HepG2 (cell line): Measurements from ENCODE around the gene MTA1. TPM values are rescaled to one million over a fixed set of nuclear protein-coding genes. Genes with fewer than 3 reads are reported as not detected.

ENCODE experiments used
- ATF7-NPFF ChIP-seq: sonication (generic); formaldehyde crosslinking; IDR thresholded peaks from 2 replicates; pipeline ENCODE4 v1.8.1; 2023; ENCODE audit warnings: mild to moderate bottlenecking, low read depth, missing genetic modification reagents, moderate library complexity
- ATM ChIP-seq: fragments of 450-650 bp; IDR thresholded peaks from 2 replicates; pipeline ENCODE4 v1.7.1; 2017; ENCODE audit warnings: mild to moderate bottlenecking, borderline replicate concordance
- NFYC ChIP-seq: IDR thresholded peaks from 2 replicates; pipeline ENCODE4 v1.6.1; 2016; ENCODE audit warnings: missing genetic modification reagents, missing compliant biosample characterization
- PHF21A ChIP-seq: sonication (generic); formaldehyde crosslinking; IDR thresholded peaks from 2 replicates; pipeline ENCODE4 v1.5.0; 2020; ENCODE audit warnings: mild to moderate bottlenecking, missing genetic modification reagents
- RFX3 ChIP-seq: IDR thresholded peaks from 2 replicates; pipeline ENCODE4 v1.6.1; 2016; ENCODE audit warnings: missing biosample characterization, missing genetic modification reagents
- SNAPC2 ChIP-seq: sonication (generic); formaldehyde crosslinking; IDR thresholded peaks from 2 replicates; pipeline ENCODE4 v1.8.1; 2022; ENCODE audit warnings: mild to moderate bottlenecking, missing genetic modification reagents
- SNRNP70 ChIP-seq: fragments of 200-400 bp; formaldehyde crosslinking; IDR thresholded peaks from 2 replicates; pipeline ENCODE4 v1.6.1; 2017; ENCODE audit warnings: mild to moderate bottlenecking, low read depth, low read length, moderate library complexity
- SRSF9 ChIP-seq: fragments of 200-400 bp; formaldehyde crosslinking; IDR thresholded peaks from 2 replicates; pipeline ENCODE4 v1.6.1; 2018; ENCODE audit warnings: borderline replicate concordance, mild to moderate bottlenecking, low read depth, low read length; ENCODE audit not compliant: insufficient read depth, poor library complexity, severe bottlenecking
- SYNCRIP ChIP-seq: fragments of 200-400 bp; formaldehyde crosslinking; IDR thresholded peaks from 2 replicates; pipeline ENCODE4 v1.6.1; 2018; ENCODE audit warnings: mild to moderate bottlenecking, low read depth, low read length; ENCODE audit not compliant: insufficient read depth
- TRIM22 ChIP-seq: fragments of 450-650 bp; IDR thresholded peaks from 2 replicates; pipeline ENCODE4 v1.6.1; 2017
- TRIM24 ChIP-seq: sonication (generic); formaldehyde crosslinking; IDR thresholded peaks from 2 replicates; pipeline ENCODE4 v1.8.0; 2022; ENCODE audit warnings: mild to moderate bottlenecking, missing genetic modification reagents
- ZBTB37 ChIP-seq: sonication (generic); formaldehyde crosslinking; IDR thresholded peaks from 2 replicates; pipeline ENCODE4 v1.4.0; 2020; ENCODE audit warnings: mild to moderate bottlenecking, missing genetic modification reagents
- ZFP36L1 ChIP-seq: sonication (generic); formaldehyde crosslinking; IDR thresholded peaks from 2 replicates; pipeline ENCODE4 v1.8.0; 2022; ENCODE audit warnings: mild to moderate bottlenecking, missing genetic modification reagents, moderate library complexity
- ZNF232 ChIP-seq: sonication (generic); formaldehyde crosslinking; IDR thresholded peaks from 2 replicates; pipeline ENCODE4 v1.4.0; 2020; ENCODE audit warnings: missing genetic modification reagents, borderline replicate concordance
- ZNF292 ChIP-seq: sonication (generic); formaldehyde crosslinking; IDR thresholded peaks from 2 replicates; pipeline ENCODE4 v1.8.1; 2022; ENCODE audit warnings: mild to moderate bottlenecking, low read depth, missing genetic modification reagents, borderline replicate concordance
- ZNF343 ChIP-seq: sonication (generic); formaldehyde crosslinking; IDR thresholded peaks from 2 replicates; pipeline ENCODE4 v1.4.0; 2020; ENCODE audit warnings: mild to moderate bottlenecking, missing genetic modification reagents
- ZNF652 ChIP-seq: IDR thresholded peaks from 2 replicates; pipeline ENCODE4 v1.6.1; 2016; ENCODE audit warnings: low read depth, borderline replicate concordance
- ZNF75D ChIP-seq: sonication (generic); formaldehyde crosslinking; IDR thresholded peaks from 2 replicates; pipeline ENCODE4 v1.8.1; 2023; ENCODE audit warnings: missing genetic modification reagents, mild to moderate bottlenecking, borderline replicate concordance
- ZNF816 ChIP-seq: sonication (generic); formaldehyde crosslinking; IDR thresholded peaks from 2 replicates; pipeline ENCODE4 v1.8.0; 2022; ENCODE audit warnings: missing genetic modification reagents, mild to moderate bottlenecking, borderline replicate concordance
- ZSCAN29 ChIP-seq: sonication (generic); formaldehyde crosslinking; conservative IDR thresholded peaks from 2 replicates; pipeline ENCODE4 v1.4.0; 2020; ENCODE audit warnings: mild to moderate bottlenecking, missing genetic modification reagents
- polyA plus RNA-seq, 8 experiments: library from polyadenylated mRNA; depleted of rRNA in 3 of 8; stranded (reverse) in 7 of 8; unstranded in 1 of 8; fragments of >200 nt; fragmentation: Illumina TruSeq in 4 of 8; extraction: Trizol in 4 of 8; gene quantifications; 2 replicates each; pipeline versions ENCODE4 v1.2.1 to v1.2.3, GENCODE V29; 2011 to 2016; ENCODE audit warnings: low read depth in 4 of 8, missing spikeins in 1 of 8, mixed read lengths in 1 of 8; ENCODE audit not compliant: insufficient read depth in 1 of 8
- total RNA-seq, 5 experiments: library from RNA; depleted of rRNA; stranded (reverse); fragments of >200 nt; fragmentation: Illumina TruSeq; extraction: Trizol; gene quantifications; 2 replicates each; pipeline ENCODE4 v1.2.3, GENCODE V29; 2016; ENCODE audit warnings: low read depth in 1 of 5
- TF ChIP-seq, protein P1 (sequence below): sonication (generic); formaldehyde crosslinking; IDR thresholded peaks from 2 replicates; pipeline ENCODE4 v1.4.0; 2020; ENCODE audit warnings: low read depth, mild to moderate bottlenecking, missing genetic modification reagents
- TF ChIP-seq, protein P2 (sequence below): IDR thresholded peaks from 2 replicates; pipeline ENCODE4 v1.6.1; 2016
- TF ChIP-seq, protein P3 (sequence below): sonication (generic); formaldehyde crosslinking; IDR thresholded peaks from 2 replicates; pipeline ENCODE4 v1.5.1; 2020; ENCODE audit warnings: missing genetic modification reagents, mild to moderate bottlenecking, borderline replicate concordance

Gene MTA1
- total and polyA plus RNA-seq, 2 of the 13 experiments (the other 11 are each of a cell fraction or from before 2014, with no cell fraction given) = 35.2 to 85.8 TPM

GRCh38 chr14:105419195-105420091 lies at the start of gene MTA1 (continued):
- TF ChIP-seq, protein P1, sequence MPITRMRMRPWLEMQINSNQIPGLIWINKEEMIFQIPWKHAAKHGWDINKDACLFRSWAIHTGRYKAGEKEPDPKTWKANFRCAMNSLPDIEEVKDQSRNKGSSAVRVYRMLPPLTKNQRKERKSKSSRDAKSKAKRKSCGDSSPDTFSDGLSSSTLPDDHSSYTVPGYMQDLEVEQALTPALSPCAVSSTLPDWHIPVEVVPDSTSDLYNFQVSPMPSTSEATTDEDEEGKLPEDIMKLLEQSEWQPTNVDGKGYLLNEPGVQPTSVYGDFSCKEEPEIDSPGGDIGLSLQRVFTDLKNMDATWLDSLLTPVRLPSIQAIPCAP (CRISPR knock-in tag) = no peak
- TF ChIP-seq SNAPC2 (CRISPR knock-in tag) (peak; percentile 51; the same call in 1 of the 2 replicates), SRSF9 (no peak), ZNF292 (CRISPR knock-in tag) (no peak), TRIM24 (CRISPR knock-in tag) (no peak), PHF21A (no peak), ZNF232 (peak; percentile 26; the same call in 1 of the 2 replicates), NFYC (CRISPR knock-in tag) (peak; percentile 36; the same call in 1 of the 2 replicates), TRIM22 (no peak), ZNF343 (peak; percentile 73; the same call in 1 of the 2 replicates), ZNF816 (peak; percentile 65; the same call in 1 of the 2 replicates), SNRNP70 (no peak), ATF7-NPFF (CRISPR knock-in tag) (peak; percentile 68; the same call in 1 of the 2 replicates), ZNF75D (no peak), ZSCAN29 (CRISPR knock-in tag) (0 out of 2 replicates have a peak, but pooled peaks have one; percentile 32), ZFP36L1 (0 out of 2 replicates have a peak, but pooled peaks have one; percentile 46), ZBTB37 (CRISPR knock-in tag) (no peak), RFX3 (CRISPR knock-in tag) (no peak), SYNCRIP (no peak), ATM (no peak), ZNF652 (no peak)
- TF ChIP-seq, protein P2, sequence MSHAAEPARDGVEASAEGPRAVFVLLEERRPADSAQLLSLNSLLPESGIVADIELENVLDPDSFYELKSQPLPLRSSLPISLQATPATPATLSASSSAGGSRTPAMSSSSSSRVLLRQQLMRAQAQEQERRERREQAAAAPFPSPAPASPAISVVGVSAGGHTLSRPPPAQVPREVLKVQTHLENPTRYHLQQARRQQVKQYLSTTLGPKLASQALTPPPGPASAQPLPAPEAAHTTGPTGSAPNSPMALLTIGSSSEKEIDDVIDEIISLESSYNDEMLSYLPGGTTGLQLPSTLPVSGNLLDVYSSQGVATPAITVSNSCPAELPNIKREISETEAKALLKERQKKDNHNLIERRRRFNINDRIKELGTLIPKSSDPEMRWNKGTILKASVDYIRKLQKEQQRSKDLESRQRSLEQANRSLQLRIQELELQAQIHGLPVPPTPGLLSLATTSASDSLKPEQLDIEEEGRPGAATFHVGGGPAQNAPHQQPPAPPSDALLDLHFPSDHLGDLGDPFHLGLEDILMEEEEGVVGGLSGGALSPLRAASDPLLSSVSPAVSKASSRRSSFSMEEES (CRISPR knock-in tag) = 0 out of 2 replicates have a peak, but pooled peaks have one; percentile 41
- TF ChIP-seq, protein P3, sequence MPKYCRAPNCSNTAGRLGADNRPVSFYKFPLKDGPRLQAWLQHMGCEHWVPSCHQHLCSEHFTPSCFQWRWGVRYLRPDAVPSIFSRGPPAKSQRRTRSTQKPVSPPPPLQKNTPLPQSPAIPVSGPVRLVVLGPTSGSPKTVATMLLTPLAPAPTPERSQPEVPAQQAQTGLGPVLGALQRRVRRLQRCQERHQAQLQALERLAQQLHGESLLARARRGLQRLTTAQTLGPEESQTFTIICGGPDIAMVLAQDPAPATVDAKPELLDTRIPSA = no peak
